Panc1 (cell line): Measurements from ENCODE around the gene CDK14. TPM values are rescaled to one million over a fixed set of nuclear protein-coding genes. Genes with fewer than 3 reads are reported as not detected.

Source experiments
- ATAC-seq: fragments of 200-7000 bp; cut with Tn5 transposase; 2 replicates; pipeline ENCODE4 v1.9.1; 2020; ENCODE audit warnings: mild to moderate bottlenecking, moderate library complexity
- BruUV-seq: library from RNA; stranded (reverse); fragments of 400-500 nt; replicated peaks from 2 replicates; lab custom pipeline; 2021; lab: Mats Ljungman, UMichigan
- CTCF ChIA-PET: fragments of 300-600 bp; sonication (Branson Sonifier 250); formaldehyde crosslinking; loops from one replicate; lab custom pipeline; 2022; ENCODE audit warnings: antibody characterized with exemption; lab: Charles Lee
- POLR2A ChIA-PET: fragments of 300-600 bp; sonication (Branson Sonifier 250); formaldehyde crosslinking; loops from one replicate; lab custom pipeline; 2022; ENCODE audit warnings: antibody characterized with exemption; lab: Charles Lee
- DNase-seq: peaks from one replicate; pipeline ENCODE4 v3.0.0-alpha.2; 2010; ENCODE audit warnings: low read depth, low spot score
- H3K27ac ChIP-seq: 2 replicates; pipeline ENCODE4 v1.5.1; 2011; ENCODE audit warnings: mild to moderate bottlenecking, low read length, inconsistent platforms
- H3K27me3 ChIP-seq: fragments of 200-500 bp; sonication (Bioruptor generic); 2 replicates; pipeline ENCODE4 v1.6.0; 2014; ENCODE audit warnings: low read length, inconsistent platforms; ENCODE audit not compliant: control insufficient read depth, insufficient read depth
- H3K36me3 ChIP-seq: fragments of 200-500 bp; sonication (Bioruptor generic); 2 replicates; pipeline ENCODE4 v1.5.1; 2014; ENCODE audit warnings: inconsistent platforms, mild to moderate bottlenecking, low read length, moderate library complexity; ENCODE audit not compliant: control insufficient read depth, insufficient read depth
- H3K4me1 ChIP-seq: 2 replicates; pipeline ENCODE4 v1.5.1; 2011; ENCODE audit warnings: inconsistent platforms, mild to moderate bottlenecking, low read length, moderate library complexity; ENCODE audit not compliant: control insufficient read depth, insufficient read depth
- H3K4me3 ChIP-seq, 2 experiments: 2 replicates each; pipeline ENCODE4 v1.5.1; 2011 to 2012; ENCODE audit warnings: low read depth in 2 of 2, low read length in 2 of 2, mild to moderate bottlenecking in 2 of 2, inconsistent platforms in 1 of 2, moderate library complexity in 1 of 2
- H3K9me3 ChIP-seq: fragments of 200-500 bp; sonication (Bioruptor generic); 2 replicates; pipeline ENCODE4 v1.5.1; 2014; ENCODE audit warnings: low read depth, mild to moderate bottlenecking, inconsistent platforms, low read length, moderate library complexity; ENCODE audit not compliant: control insufficient read depth, insufficient read depth
- CTCF ChIP-seq: fragments of 450-650 bp; IDR thresholded peaks from 2 replicates; pipeline ENCODE4 v1.5.1; 2017; ENCODE audit warnings: mild to moderate bottlenecking
- POLR2AphosphoS5 ChIP-seq: IDR thresholded peaks from 2 replicates; pipeline ENCODE4 v1.6.1; 2012; ENCODE audit warnings: mild to moderate bottlenecking, low read depth, low read length, moderate library complexity
- REST ChIP-seq, 2 experiments: IDR thresholded peaks; 2 replicates each; pipeline ENCODE4 v1.6.1; 2011 to 2012; ENCODE audit warnings: low read depth in 2 of 2, control low read depth in 1 of 2, low read length in 1 of 2, mild to moderate bottlenecking in 1 of 2, moderate library complexity in 1 of 2; ENCODE audit not compliant: insufficient read depth in 1 of 2
- SIN3A ChIP-seq: IDR thresholded peaks from 2 replicates; pipeline ENCODE4 v1.6.1; 2012; ENCODE audit warnings: low read depth, mild to moderate bottlenecking, low read length, moderate library complexity, borderline replicate concordance; ENCODE audit not compliant: insufficient read depth
- TCF7L2 ChIP-seq: IDR thresholded peaks from 2 replicates; pipeline ENCODE4 v1.6.1; 2011; ENCODE audit warnings: mild to moderate bottlenecking, low read depth, low read length, inconsistent platforms
- in situ Hi-C: cut with HindIII; loops from 2 replicates; pipeline ENCODE4 v1.10.0; 2016; ENCODE audit warnings: low sequenced_read_pairs, low pct_unique_long_range_greater_than_20kb
- intact Hi-C: fragments of 100-400 bp; cut with micrococcal nuclease; formaldehyde crosslinking; loops from one replicate; pipeline ENCODE4 v1.10.0; 2022; ENCODE audit not compliant: unreplicated experiment
- total RNA-seq: library from RNA; stranded (reverse); gene quantifications from one replicate; pipeline ENCODE4 v1.2.1, GENCODE V29; 2021; ENCODE audit not compliant: unreplicated experiment

Gene CDK14
- total RNA-seq, 1 experiment from 2014 or later: 3.0 TPM

- POLR2A ChIA-PET: no interaction called here
- no TSS peak for BruUV-seq
- Histone ChIP-seq H3K9me3 (no peaks in the 10 kb centered on the region), H3K36me3 (no peaks in the 10 kb centered on the region), H3K4me1 (no peaks in the 10 kb centered on the region), H3K4me3 (no peak overlapping the region), H3K27ac (no peak overlapping the region), H3K27me3 (no peaks in the 10 kb centered on the region)
- TF ChIP-seq TCF7L2 (no peak), REST (IDR thresholded peaks at IDR 0.05; ENCODE audit: insufficient read depth in 1 of 2, low read depth in 2 of 2, low read length in 1 of 2) (no peak), SIN3A (no peak), POLR2AphosphoS5 (no peak), CTCF (no peak)
- intact Hi-C loops (no loop called here), in situ Hi-C loops (no loop called here)
- ATAC-seq (no peak), DNase-seq (no peak)
- CTCF ChIA-PET: no interaction called here
Observed at GRCh38 chr7:91083855-91084644, 487.9 kb downstream of the CDK14 start.

- no peak overlapping the region for H3K4me3 ChIP-seq
- no peaks in the 10 kb centered on the region for H3K36me3 ChIP-seq
- no peaks in the 10 kb centered on the region; the same call in 1 of the 2 replicates for H3K27me3 ChIP-seq
- POLR2A ChIA-PET: no interaction called here
- no peak overlapping the region for H3K27ac ChIP-seq
- DNase-seq (no peak), ATAC-seq (no peak)
- no TSS peak for BruUV-seq
- CTCF ChIA-PET: no interaction called here
- no peaks in the 10 kb centered on the region for H3K4me1 ChIP-seq
- no peaks in the 10 kb centered on the region for H3K9me3 ChIP-seq
- TF ChIP-seq SIN3A (no peak), REST (IDR thresholded peaks at IDR 0.05; ENCODE audit: insufficient read depth in 1 of 2, low read depth in 2 of 2, low read length in 1 of 2) (no peak), CTCF (no peak), POLR2AphosphoS5 (no peak), TCF7L2 (no peak)
- in situ Hi-C loops: no loop called here
- intact Hi-C loops: loop anchor here (5.0 kb wide), 2 partner anchors 697 to 792 kb away; no protein-coding TSS in a partner anchor
Observed at GRCh38 chr7:91085175-91085574, 489.1 kb downstream of the CDK14 start.
